MG63 (cell line): ENCODE measurements around the gene ACOT9. TPM values are rescaled to one million over a fixed set of nuclear protein-coding genes. Genes with fewer than 3 reads are reported as not detected.
A peak's percentile ranks its signal among the peaks of the same experiment; 100 is the strongest.

Experiments
- DNase-seq: peaks from one replicate; pipeline ENCODE4 v3.0.0-alpha.2; 2020
- H3K27me3 ChIP-seq: fragments of 250-450 bp; sonication (Bioruptor Pico); 2 replicates; pipeline ENCODE4 v1.5.1; 2020; ENCODE audit warnings: mild to moderate bottlenecking, moderate library complexity
- H3K36me3 ChIP-seq: fragments of 250-450 bp; sonication (Bioruptor Pico); 2 replicates; pipeline ENCODE4 v1.5.1; 2020; ENCODE audit warnings: mild to moderate bottlenecking, moderate library complexity
- H3K4me3 ChIP-seq: fragments of 250-450 bp; sonication (Bioruptor Pico); 2 replicates; pipeline ENCODE4 v1.5.1; 2020; ENCODE audit warnings: mild to moderate bottlenecking, moderate library complexity
- H3K9me3 ChIP-seq: fragments of 250-450 bp; sonication (Bioruptor Pico); 2 replicates; pipeline ENCODE4 v1.5.1; 2020; ENCODE audit warnings: mild to moderate bottlenecking, moderate library complexity
- total RNA-seq: library from RNA; depleted of rRNA; stranded (reverse); fragments of >200 nt; shearing (Covaris generic); gene quantifications from 2 replicates; pipeline ENCODE4 v1.2.3, GENCODE V29; 2014; ENCODE audit warnings: low replicate concordance; rRNA removed

Gene ACOT9, protein sequence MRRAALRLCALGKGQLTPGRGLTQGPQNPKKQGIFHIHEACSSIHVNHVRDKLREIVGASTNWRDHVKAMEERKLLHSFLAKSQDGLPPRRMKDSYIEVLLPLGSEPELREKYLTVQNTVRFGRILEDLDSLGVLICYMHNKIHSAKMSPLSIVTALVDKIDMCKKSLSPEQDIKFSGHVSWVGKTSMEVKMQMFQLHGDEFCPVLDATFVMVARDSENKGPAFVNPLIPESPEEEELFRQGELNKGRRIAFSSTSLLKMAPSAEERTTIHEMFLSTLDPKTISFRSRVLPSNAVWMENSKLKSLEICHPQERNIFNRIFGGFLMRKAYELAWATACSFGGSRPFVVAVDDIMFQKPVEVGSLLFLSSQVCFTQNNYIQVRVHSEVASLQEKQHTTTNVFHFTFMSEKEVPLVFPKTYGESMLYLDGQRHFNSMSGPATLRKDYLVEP
- 70.9 and 80.9 TPM in 2 replicates for total RNA-seq

DNA sequence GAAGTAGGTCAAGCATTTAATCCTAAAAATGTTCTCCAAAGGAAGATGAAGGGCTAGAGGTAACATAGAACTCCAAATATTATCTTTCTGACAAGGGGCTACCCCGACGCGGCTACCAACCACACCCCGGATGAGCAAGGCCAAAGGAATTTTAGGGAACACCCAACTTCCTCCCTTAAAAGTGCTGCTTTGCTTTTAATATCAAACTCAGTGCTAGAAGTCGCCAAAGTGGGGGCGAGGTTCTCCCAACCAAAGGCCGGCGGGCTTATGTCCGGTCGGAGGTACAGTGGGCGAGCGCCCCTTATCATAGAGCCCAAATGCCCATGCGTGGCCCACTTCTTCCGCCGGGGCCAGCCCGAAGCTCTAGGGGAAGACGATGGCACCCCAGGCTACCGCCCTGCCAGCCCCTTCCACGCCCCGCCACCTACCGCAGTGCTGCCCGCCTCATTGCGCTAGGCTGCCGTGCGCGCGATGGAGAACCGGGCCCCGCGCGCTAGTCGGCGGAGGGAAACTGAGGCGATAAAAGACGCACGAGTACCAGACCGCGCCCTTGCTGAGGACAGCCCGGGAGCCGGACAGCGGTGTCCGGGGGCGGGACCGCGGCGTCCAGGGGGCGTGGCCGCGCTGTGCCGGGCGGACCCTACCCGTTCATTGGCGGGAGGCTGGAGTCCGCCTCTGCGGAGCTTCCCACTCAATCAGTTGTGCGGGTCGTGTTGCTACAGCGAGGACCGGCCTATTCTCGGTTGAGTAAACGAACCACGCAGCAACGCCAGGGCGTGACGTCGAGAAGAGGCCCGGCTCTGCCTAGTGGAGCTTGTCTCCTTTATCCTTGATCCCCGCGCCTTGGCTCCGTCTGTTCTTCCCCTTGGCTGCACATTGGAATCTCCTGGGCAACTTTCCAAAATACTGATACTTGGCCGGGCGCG is at the start of gene ACOT9:
Gene ACOT9, minus strand, starts transcription at position 580 of the 926 bp plus-strand sequence. Its CDS starts 132 bp downstream, at position 448.
- Histone ChIP-seq H3K9me3 (no peaks in the 10 kb centered on the region), H3K27me3 (no peaks in the 10 kb centered on the region), H3K36me3 (no peaks in the 10 kb centered on the region; the same call in 1 of the 2 replicates), H3K4me3 (peak within 1 kb of the TSS; percentile 88)
- peak; percentile 98 for DNase-seq

DNA sequence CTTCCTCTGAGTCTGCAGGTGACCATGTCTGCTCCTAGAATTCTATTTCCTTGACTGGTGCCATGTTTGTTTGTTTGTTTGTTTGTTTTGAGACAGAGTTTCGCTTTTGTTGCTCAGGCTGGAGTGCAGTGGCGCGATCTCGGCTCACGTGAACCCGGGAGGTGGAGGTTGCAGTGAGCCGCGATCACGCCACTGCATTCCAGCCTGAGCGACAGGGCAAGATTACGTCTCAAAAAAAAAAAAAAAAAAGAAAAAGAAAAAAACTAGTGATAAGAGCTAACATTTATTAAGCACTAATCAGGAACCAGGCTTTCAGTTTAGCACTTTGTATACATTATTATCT is 47.0 kb upstream of the ACOT9 start:
- peaks cover 7% of the 10 kb centered on the region for H3K36me3 ChIP-seq
- H3K9me3 ChIP-seq, result no peaks in the 10 kb centered on the region
- no peak overlapping the region for H3K4me3 ChIP-seq
- H3K27me3 ChIP-seq, result no peaks in the 10 kb centered on the region
- DNase-seq, result no peak

DNA sequence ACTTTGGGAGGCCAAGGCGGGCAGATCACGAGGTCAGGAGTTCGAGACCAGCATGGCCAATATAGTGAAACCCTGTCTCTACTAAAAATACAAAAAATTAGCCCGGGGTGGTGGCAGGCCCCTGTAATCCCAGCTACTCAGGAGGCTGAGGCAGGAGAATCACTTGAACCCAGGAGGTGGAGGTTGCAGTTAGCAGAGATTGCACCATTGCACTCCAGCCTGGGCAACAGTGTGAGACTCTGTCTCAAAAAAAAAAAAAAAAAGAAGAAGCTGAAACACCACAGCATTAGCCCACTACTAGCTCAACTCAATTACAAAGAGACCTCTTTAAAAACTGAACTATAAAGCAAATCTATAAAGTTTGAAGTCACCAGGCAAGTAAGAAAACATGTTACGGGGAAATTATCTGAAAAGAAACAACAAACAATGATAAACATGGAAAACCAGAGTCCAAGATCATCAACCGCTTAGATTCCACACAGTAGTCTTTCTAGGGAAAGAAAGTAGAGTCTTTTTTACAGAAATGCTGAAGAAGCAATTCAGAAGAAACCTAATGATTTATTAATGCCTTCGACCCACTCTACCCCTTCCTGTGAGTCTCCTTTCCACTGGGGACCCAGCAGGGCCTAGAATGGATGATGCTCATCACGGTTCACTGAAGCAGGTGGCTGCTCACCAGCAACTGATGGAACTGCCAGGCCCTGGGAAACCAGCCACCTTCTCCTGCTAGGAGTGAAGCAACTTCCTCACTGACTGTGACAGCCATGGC is 46.5 kb upstream of the ACOT9 start:
- DNase-seq, result no peak

DNA sequence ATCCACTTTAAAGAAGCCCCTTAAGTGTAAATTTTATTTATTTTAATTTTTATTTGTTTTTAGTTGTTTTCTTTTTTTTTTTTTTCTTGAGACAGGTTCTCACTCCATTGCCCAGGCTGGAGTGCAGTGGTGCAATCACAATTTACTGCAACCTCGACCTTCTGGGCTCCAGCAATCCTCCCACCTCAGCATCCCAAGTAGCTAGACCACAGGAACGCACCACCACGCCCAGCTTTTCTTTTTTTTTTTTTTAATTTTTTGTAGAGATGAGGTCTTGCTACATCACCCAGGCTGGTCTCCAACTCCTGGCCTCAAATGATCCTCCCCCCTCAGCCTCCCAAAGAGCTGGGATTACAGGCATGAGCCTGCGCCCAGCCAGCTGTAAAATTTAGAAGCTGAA is 45.9 kb upstream of the ACOT9 start:
- Histone ChIP-seq H3K36me3 (peaks cover 7% of the 10 kb centered on the region), H3K9me3 (no peaks in the 10 kb centered on the region), H3K27me3 (no peaks in the 10 kb centered on the region), H3K4me3 (no peak overlapping the region)
- DNase-seq, result no peak

More for the DNA sequence above, 46.5 kb upstream of the ACOT9 start:
- no peaks in the 10 kb centered on the region for H3K9me3 ChIP-seq
- H3K27me3 ChIP-seq, result no peaks in the 10 kb centered on the region
- H3K36me3 ChIP-seq, result peaks cover 7% of the 10 kb centered on the region
- H3K4me3 ChIP-seq, result no peak overlapping the region

DNA sequence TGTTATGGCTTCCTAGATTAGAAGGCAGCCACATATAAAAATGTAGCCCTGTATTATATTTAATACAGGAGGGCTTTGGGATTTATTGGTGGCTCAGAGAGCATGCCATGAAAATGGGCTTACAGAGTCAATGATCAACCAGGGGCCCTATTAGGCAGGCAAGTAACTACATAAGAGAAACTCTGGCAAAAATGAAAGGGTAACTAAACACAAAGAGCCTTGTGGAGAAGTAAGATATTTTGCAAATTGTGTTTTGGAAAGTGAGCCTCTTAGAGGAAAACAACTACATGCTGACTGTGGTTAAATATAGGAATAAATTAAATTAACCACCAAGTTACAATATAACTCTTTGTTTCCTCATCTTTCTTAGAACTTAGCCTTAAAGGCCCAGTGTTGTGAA is 45.4 kb upstream of the ACOT9 start:
- Histone ChIP-seq H3K4me3 (no peak overlapping the region), H3K9me3 (no peaks in the 10 kb centered on the region), H3K27me3 (no peaks in the 10 kb centered on the region), H3K36me3 (peaks cover 7% of the 10 kb centered on the region)
- DNase-seq, result no peak

DNA sequence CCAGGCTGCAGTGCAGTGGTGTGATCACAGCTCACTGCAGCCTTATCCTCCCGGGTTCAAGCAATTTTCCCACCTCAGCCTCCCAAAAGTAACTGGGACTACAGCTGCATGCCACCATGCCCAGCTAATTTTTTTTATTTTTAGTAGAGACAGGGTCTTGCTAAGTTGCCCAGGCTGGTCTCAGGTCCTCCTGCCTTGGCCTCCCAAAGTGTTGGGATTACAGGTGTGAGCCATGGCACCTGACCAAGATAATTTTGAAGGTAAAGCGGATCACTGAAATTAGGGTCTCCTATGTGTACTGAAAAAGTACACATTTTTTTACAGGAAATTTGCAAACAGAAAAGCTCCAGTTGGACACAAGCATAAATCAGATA is 44.7 kb upstream of the ACOT9 start:
- DNase-seq, result no peak
- H3K27me3 ChIP-seq, result no peaks in the 10 kb centered on the region
- H3K36me3 ChIP-seq, result peaks cover 7% of the 10 kb centered on the region
- H3K4me3 ChIP-seq, result no peak overlapping the region
- no peaks in the 10 kb centered on the region for H3K9me3 ChIP-seq

DNA sequence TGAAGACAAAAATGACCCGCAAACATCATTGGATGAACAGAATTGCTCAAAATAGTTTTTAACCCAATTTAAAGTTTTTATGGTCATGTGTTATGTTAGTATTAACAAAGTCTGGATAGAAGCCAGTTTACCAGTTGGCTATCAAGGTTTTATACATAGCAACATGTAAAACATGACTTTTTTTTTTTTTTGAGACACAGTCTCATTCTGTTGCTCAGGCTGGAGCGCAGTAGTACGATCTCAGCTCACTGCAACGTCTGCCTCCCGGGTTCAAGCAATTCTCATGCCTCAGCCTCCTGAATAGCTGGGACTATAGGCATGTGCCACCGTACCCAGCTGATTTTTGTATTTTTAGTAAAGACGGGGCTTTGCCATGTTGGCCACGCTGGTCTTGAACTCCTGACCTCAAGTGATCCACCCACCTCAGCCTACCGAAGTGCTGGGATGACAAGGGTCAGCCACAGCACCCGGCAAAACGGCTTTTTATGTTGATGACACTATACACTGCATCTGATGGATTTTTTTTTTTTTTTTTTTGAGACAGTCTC is 43.3 kb upstream of the ACOT9 start:
- H3K9me3 ChIP-seq, result no peaks in the 10 kb centered on the region
- peaks cover 7% of the 10 kb centered on the region for H3K36me3 ChIP-seq
- H3K4me3 ChIP-seq, result no peak overlapping the region
- H3K27me3 ChIP-seq, result no peaks in the 10 kb centered on the region
- DNase-seq, result no peak

DNA sequence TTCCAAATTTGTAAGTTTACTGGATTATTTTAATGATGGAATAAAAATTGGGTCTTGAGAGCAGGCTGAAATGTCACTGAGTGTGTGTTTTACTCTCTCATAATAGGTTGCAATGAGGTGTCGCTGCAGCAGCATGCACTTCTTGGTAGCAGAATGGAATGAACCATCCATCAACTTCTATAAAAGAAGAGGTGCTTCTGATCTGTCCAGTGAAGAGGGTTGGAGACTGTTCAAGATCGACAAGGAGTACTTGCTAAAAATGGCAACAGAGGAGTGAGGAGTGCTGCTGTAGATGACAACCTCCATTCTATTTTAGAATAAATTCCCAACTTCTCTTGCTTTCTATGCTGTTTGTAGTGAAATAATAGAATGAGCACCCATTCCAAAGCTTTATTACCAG is 42.5 kb upstream of the ACOT9 start:
- DNase-seq, result no peak
- peaks cover 7% of the 10 kb centered on the region for H3K36me3 ChIP-seq
- no peaks in the 10 kb centered on the region for H3K27me3 ChIP-seq
- H3K4me3 ChIP-seq, result no peak overlapping the region; the same call in 1 of the 2 replicates
- no peaks in the 10 kb centered on the region for H3K9me3 ChIP-seq

DNA sequence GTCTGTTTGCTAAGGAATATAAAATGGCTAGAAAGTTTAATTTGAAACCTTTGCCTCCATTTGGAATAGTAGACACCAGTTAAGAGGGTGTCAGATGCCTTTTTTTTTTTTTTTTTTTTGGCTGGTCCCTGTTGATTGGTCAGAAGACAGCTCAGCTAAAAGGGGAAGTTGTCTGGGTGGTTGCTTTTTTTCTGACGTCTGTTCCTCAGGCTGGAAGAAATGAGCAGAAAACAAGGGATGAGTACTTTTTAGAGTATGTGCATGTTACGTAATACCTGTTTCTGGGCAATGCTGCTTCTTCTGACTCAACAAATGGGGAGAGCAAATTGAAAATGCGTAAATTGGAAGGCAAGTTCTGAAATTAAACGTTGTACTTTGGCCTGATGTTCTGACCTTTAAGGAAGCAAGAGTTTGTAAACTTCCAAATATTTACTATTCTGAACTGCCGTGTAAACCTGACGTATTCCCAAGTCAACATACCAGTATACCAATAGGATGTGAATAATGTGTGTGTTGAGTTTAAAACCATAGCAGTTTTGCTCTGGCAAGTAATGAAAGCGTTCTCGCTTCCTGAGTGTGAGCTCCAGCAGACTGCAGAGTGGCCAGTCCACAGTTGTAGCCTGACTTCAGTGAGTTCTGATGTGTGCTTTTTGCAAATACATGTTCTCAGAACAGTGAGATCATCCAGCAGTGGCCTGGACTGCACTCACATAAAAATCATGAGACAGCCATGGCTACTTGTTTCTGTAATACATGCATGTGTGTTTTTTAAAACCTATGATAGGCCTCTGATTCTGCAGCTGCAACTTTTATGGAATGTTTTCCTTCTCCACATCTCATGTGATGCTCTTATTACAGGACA is 41.6 kb upstream of the ACOT9 start:
- H3K4me3 ChIP-seq, result peak overlapping the region; percentile 61
- H3K9me3 ChIP-seq, result no peaks in the 10 kb centered on the region
- no peaks in the 10 kb centered on the region for H3K27me3 ChIP-seq
- peak; percentile 34 for DNase-seq
- peaks cover 7% of the 10 kb centered on the region for H3K36me3 ChIP-seq

DNA sequence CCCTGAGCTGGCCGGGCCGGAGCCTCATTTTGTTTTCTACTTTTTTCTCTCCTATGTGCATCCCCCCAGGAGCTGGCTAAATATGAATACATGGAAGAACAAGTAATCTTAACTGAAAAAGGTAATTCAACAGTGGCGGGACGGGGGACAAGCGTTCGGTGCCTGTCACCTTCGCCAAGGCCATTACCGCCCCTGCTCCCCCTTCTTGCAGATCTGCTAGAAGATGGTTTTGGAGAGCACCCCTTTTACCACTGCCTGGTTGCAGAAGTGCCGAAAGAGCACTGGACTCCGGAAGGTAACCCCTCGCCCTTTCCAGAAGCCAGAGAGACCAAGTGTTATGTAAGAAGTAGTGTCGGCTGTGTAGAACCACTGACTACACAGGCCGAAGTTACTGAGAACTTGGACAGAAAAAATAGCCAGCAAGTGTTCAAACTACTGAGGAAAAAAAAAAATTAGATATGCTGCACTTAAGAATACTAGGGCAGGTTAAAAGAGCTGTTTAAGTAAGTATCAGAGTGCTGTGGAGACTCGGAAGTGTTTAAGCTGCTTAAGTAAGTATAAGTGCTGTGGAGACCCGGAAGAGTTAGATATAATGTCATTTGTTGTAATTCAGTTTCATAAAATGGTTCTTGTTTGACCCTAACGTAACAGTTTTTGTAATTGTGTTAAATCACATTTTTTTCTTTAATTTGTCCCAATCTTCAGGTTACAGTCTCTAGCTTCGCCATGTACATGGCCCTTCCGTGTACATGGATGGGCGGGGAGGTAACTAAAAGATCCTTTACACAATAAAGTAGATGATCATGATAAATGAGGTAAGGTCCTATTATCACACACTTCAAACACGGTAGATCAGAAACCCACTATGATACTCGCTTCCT is 40.8 kb upstream of the ACOT9 start:
- Histone ChIP-seq H3K4me3 (peak overlapping the region; percentile 61), H3K36me3 (peaks cover 7% of the 10 kb centered on the region), H3K27me3 (no peaks in the 10 kb centered on the region), H3K9me3 (no peaks in the 10 kb centered on the region)
- DNase-seq, result no peak

DNA sequence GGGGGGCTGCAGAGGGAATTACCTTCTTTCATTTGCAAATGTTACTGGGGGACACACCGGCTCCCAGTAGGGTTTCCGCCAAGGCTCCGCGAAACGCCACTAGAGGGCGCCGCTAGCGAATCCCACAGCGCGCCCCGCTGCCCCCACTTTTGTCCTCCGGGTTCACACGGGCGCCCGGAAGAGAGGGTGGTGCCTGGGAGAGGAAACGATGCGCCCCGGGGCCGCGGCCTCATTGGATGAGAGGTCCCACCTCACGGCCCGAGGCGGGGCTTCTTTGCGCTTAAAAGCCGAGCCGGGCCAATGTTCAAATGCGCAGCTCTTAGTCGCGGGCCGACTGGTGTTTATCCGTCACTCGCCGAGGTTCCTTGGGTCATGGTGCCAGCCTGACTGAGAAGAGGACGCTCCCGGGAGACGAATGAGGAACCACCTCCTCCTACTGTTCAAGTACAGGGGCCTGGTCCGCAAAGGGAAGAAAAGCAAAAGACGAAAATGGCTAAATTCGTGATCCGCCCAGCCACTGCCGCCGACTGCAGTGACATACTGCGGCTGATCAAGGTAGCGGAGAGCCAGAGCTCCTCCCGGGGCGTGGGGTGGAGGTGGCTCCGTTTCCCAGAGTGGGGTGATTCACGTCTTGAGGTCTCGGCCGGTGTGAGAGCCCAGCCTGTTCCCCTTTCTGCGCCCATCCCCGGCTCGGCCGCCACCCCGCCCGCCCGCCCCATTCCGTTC is 40.0 kb upstream of the ACOT9 start, which contains the start of gene SAT1:
Gene SAT1, plus strand, starts transcription at position 311 of the 726 bp plus-strand sequence. Its CDS starts 179 bp downstream, at position 490.
- DNase-seq, result peak; percentile 96
- Histone ChIP-seq H3K36me3 (peaks cover 7% of the 10 kb centered on the region), H3K4me3 (peak within 1 kb of the TSS; percentile 61), H3K27me3 (no peaks in the 10 kb centered on the region), H3K9me3 (no peaks in the 10 kb centered on the region)

DNA sequence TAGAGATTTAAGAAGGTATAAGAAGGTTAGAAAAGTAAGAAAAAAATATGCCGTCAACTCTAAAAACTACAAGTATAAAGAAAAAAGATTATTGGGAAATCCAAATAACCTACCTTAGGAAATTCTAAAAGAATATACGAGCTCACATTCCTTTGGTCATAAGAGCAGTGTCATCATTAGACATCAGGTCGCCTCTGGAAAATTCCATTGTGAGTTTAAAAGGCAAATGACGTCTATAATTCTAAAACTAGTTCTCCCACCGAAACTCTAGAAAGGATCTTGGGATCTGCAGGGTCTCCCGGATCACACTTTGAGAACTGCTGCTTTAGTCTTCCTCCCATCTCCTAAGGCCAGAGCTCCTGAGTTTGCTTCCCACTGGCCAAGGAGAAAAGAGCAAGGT is 39.4 kb upstream of the ACOT9 start:
- H3K27me3 ChIP-seq, result no peaks in the 10 kb centered on the region
- H3K9me3 ChIP-seq, result no peaks in the 10 kb centered on the region
- no peak overlapping the region for H3K4me3 ChIP-seq
- peaks cover 7% of the 10 kb centered on the region for H3K36me3 ChIP-seq
- DNase-seq, result no peak

DNA sequence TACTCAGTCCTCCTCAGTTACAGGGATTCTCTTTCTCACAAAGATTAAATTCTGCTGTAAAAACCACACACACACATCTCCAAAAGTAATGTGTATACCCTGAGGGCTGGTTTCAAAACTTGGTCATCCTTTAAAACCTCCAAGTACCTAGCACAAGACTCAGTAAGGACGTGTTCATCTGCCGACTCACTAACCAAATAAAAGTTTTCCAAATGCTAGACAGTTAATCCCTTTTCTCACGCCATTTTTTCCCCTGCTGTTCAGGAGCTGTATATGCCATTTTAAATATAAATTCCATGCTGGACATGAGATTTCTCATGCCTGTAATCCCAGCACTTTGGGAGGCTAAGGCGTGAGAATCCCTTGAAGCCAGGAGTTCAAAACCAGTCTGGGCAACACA is 35.9 kb upstream of the ACOT9 start:
- no peak overlapping the region for H3K4me3 ChIP-seq
- DNase-seq, result peak; percentile 33
- H3K27me3 ChIP-seq, result no peaks in the 10 kb centered on the region
- no peaks in the 10 kb centered on the region for H3K9me3 ChIP-seq
- no peaks in the 10 kb centered on the region; the same call in 1 of the 2 replicates for H3K36me3 ChIP-seq

DNA sequence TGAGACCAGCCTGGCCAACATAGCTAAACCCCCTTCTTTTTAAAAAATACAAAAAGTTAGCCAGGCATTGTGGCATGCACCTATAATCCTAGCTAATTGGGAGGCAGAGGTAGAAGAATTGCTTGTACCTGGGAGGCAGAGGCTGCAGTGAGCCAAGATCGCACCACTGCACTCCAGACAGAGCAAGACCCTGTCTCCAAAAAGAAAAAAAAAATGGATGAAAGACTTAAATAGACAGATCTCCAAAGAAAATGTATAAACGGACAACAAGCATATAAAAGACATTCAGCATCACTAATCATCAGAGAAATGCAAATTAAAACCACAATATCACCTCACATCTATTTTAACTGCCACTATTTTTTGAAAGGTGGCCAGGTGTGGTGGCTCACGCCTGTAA is 33.3 kb upstream of the ACOT9 start:
- Histone ChIP-seq H3K27me3 (no peaks in the 10 kb centered on the region), H3K36me3 (no peaks in the 10 kb centered on the region), H3K4me3 (no peak overlapping the region), H3K9me3 (no peaks in the 10 kb centered on the region)
- no peak for DNase-seq
